Fibroblast of villous mesenchyme (primary cell): ENCODE results near the gene RSF1. TPM values are rescaled to one million over a fixed set of nuclear protein-coding genes. Genes with fewer than 3 reads are reported as not detected.

Source experiments
- DNase-seq: peaks from one replicate; pipeline ENCODE4 v3.0.0-alpha.2; 2010; ENCODE audit warnings: low read depth
- H3K4me3 ChIP-seq: 2 replicates; pipeline ENCODE4 v1.5.1; 2011; ENCODE audit warnings: low read depth, mild to moderate bottlenecking, low read length
- total RNA-seq: library from RNA; depleted of rRNA; stranded (reverse); fragments of >200 nt; gene quantifications from 2 replicates; pipeline ENCODE4 v1.2.3, GENCODE V29; 2012
- TF ChIP-seq, protein P1 (sequence below): IDR thresholded peaks from 2 replicates; pipeline ENCODE4 v1.5.1; 2012; ENCODE audit warnings: low read depth, mild to moderate bottlenecking, low read length; ENCODE audit not compliant: insufficient read depth

RSF1 gene
- total RNA-seq, 1 donor: 46.2 TPM

- TF ChIP-seq, protein P1, sequence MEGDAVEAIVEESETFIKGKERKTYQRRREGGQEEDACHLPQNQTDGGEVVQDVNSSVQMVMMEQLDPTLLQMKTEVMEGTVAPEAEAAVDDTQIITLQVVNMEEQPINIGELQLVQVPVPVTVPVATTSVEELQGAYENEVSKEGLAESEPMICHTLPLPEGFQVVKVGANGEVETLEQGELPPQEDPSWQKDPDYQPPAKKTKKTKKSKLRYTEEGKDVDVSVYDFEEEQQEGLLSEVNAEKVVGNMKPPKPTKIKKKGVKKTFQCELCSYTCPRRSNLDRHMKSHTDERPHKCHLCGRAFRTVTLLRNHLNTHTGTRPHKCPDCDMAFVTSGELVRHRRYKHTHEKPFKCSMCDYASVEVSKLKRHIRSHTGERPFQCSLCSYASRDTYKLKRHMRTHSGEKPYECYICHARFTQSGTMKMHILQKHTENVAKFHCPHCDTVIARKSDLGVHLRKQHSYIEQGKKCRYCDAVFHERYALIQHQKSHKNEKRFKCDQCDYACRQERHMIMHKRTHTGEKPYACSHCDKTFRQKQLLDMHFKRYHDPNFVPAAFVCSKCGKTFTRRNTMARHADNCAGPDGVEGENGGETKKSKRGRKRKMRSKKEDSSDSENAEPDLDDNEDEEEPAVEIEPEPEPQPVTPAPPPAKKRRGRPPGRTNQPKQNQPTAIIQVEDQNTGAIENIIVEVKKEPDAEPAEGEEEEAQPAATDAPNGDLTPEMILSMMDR: no peak
- no peak overlapping the region for H3K4me3 ChIP-seq
- DNase-seq: peak; percentile 50
Measured at GRCh38 chr11:77669848-77670511, 150.5 kb downstream of the RSF1 start.

GRCh38 chr11:77668760-77669159 is 151.8 kb downstream of the RSF1 start:
- H3K4me3 ChIP-seq: no peak overlapping the region
- no peak for DNase-seq
- TF ChIP-seq, protein P1: no peak

- TF ChIP-seq, protein P1: no peak
- no peak for DNase-seq
Measured at GRCh38 chr11:77665240-77665965, 155.1 kb downstream of the RSF1 start.

GRCh38 chr11:77661670-77662069 is 158.9 kb downstream of the RSF1 start:
- TF ChIP-seq, protein P1: no peak
- no peak for DNase-seq
- no peak overlapping the region for H3K4me3 ChIP-seq

More at GRCh38 chr11:77665240-77665965, 155.1 kb downstream of the RSF1 start:
- H3K4me3 ChIP-seq: no peak overlapping the region

DNA sequence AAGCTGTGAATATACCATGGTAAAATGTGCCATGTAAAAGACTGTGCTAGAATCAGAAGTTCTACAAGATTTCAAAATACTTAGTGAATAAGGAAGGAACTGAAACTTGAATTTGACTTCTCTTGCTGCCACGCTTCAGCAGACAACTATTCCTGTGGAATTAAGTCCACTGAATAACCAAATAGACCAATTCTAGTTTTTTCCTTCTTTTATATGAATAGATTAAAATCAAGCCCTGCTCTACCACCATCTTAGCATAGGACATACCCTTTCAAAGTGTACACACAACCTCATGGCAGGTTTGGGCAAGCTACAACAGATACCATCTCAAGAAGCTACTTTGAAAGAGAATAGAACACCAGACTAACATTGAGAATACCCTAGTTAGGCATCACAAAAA is 159.6 kb downstream of the RSF1 start:
- TF ChIP-seq, protein P1: no peak
- H3K4me3 ChIP-seq: no peak overlapping the region
- no peak for DNase-seq

- TF ChIP-seq, protein P1: no peak
- H3K4me3 ChIP-seq: no peak overlapping the region
- DNase-seq: peak; percentile 68
Measured at GRCh38 chr11:77658213-77659013, 162.1 kb downstream of the RSF1 start.
